Calu3 (cell line): Measurements from ENCODE around the gene EMILIN3. TPM values are rescaled to one million over a fixed set of nuclear protein-coding genes. Genes with fewer than 3 reads are reported as not detected.
A peak's percentile ranks its signal among the peaks of the same experiment; 100 is the strongest.

Experiments used
- Bru-seq: library from RNA; stranded (reverse); fragments of 400-500 nt; gene quantifications from one replicate; lab custom pipeline; 2021; lab: Mats Ljungman, UMichigan
- BruChase-seq, 2 experiments: library from RNA; stranded (reverse); fragments of 400-500 nt; gene quantifications; one replicate each; lab custom pipeline; 2021; lab: Mats Ljungman, UMichigan
- BruUV-seq: library from RNA; stranded (reverse); fragments of 400-500 nt; replicated peaks from 2 replicates; lab custom pipeline; 2021; lab: Mats Ljungman, UMichigan
- CTCF ChIA-PET: fragments of 300-600 bp; sonication (Branson Sonifier 250); formaldehyde crosslinking; loops from one replicate; lab custom pipeline; 2022; ENCODE audit warnings: antibody characterized with exemption; lab: Charles Lee
- DNase-seq: peaks from one replicate; pipeline ENCODE4 v3.0.0; 2022
- H3K27ac Mint-ChIP-seq: one replicate; pipeline ENCODE4 v1.8.0; 2022; ENCODE audit warnings: mixed read lengths; ENCODE audit not compliant: unreplicated experiment
- H3K27me3 Mint-ChIP-seq: one replicate; pipeline ENCODE4 v1.8.0; 2022; ENCODE audit warnings: mixed read lengths; ENCODE audit not compliant: unreplicated experiment
- H3K36me3 Mint-ChIP-seq: one replicate; pipeline ENCODE4 v1.8.0; 2022; ENCODE audit warnings: mild to moderate bottlenecking, moderate library complexity, mixed read lengths; ENCODE audit not compliant: insufficient read depth, unreplicated experiment
- H3K4me1 Mint-ChIP-seq: one replicate; pipeline ENCODE4 v1.8.0; 2022; ENCODE audit warnings: mild to moderate bottlenecking, low read depth, mixed read lengths; ENCODE audit not compliant: unreplicated experiment
- H3K4me3 Mint-ChIP-seq: one replicate; pipeline ENCODE4 v1.8.0; 2022; ENCODE audit warnings: mild to moderate bottlenecking, low read depth, moderate library complexity, mixed read lengths; ENCODE audit not compliant: unreplicated experiment
- H3K9me3 Mint-ChIP-seq: one replicate; pipeline ENCODE4 v1.8.0; 2022; ENCODE audit warnings: low read depth, mixed read lengths; ENCODE audit not compliant: unreplicated experiment
- intact Hi-C: fragments of 100-400 bp; cut with micrococcal nuclease; formaldehyde crosslinking; loops from one replicate; pipeline ENCODE4 v1.10.0; 2022; ENCODE audit not compliant: unreplicated experiment
- long read RNA-seq: library from polyadenylated mRNA; stranded (forward); transcript quantifications from one replicate; pipeline ENCODE4 v2.0.0, GENCODE V29; 2022
- total RNA-seq: library from RNA; stranded (reverse); gene quantifications from 2 replicates; pipeline ENCODE4 v1.2.3, GENCODE V29; 2022
- TF ChIP-seq, protein P1 (sequence below): fragments of 200-600 bp; IDR thresholded peaks from one replicate; pipeline ENCODE4 v1.8.0; 2022; ENCODE audit warnings: antibody characterized with exemption; ENCODE audit not compliant: unreplicated experiment

EMILIN3 gene, protein sequence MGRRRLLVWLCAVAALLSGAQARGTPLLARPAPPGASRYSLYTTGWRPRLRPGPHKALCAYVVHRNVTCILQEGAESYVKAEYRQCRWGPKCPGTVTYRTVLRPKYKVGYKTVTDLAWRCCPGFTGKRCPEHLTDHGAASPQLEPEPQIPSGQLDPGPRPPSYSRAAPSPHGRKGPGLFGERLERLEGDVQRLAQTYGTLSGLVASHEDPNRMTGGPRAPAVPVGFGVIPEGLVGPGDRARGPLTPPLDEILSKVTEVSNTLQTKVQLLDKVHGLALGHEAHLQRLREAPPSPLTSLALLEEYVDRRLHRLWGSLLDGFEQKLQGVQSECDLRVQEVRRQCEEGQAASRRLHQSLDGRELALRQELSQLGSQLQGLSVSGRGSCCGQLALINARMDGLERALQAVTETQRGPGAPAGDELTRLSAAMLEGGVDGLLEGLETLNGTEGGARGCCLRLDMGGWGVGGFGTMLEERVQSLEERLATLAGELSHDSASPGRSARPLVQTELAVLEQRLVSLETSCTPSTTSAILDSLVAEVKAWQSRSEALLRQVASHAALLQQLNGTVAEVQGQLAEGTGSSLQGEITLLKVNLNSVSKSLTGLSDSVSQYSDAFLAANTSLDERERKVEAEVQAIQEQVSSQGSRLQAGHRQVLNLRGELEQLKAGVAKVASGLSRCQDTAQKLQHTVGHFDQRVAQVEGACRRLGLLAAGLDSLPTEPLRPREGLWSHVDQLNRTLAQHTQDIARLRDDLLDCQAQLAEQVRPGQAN
- not detected in 2 replicates for total RNA-seq
- Bru-seq, nascent RNA, result not detected
- percentile 17 among the genes with signal in this experiment for BruChase-seq, experiment 1, labeled RNA remaining after a 6-hour chase
- BruChase-seq, experiment 2, labeled RNA remaining after a 2-hour chase, result not detected
- long read RNA-seq, result 0 reads

DNA sequence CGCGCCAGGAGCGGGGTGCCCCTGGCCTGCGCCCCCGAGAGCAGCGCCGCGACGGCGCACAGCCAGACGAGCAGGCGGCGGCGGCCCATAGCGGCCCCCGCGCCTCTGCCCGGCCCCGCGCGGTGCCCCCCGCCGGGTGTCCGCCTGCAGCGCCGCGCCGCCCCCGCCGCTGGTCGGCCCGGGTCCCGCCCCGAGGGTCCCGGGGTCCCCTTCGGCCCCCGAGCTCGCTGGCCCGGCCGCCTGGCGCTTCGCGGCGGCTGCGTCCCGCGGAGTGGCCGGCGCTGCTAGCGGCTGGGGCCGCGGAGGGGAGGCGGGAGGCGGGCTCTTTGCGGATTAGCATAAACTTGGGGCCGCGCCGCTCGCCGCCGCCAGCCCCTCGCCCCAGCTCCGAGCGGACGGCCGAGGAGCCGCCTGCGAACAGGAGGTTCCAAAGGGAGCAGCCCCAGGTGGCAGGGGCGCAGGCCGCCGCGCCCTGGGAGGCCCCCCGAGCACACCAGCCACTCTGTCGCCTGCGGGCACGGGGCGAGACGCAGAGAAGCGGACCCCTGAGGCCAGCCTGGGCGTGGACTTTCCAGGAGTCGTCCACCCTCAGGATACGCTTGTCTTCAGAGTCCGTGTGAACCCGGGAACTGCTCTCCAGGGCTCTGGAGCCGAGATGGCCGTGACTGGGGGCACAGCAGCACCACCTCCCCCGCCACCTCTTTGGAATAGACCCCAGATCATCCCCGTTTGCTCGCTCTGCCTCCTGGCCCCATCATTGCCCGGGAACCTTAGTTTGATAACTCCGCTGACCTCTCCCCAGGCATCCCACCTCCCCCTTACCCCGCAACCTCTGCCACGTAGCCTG is at the start of gene EMILIN3:
Gene EMILIN3, minus strand, starts transcription at position 273 of the 847 bp plus-strand sequence. Its CDS starts 184 bp downstream, at position 89.
- intact Hi-C loops, result no loop called here
- Mint-ChIP-seq H3K27ac (no peak within 1 kb of the TSS), H3K9me3 (no peaks in the 10 kb centered on the region), H3K27me3 (peaks cover 88% of the 10 kb centered on the region), H3K4me1 (no peaks in the 10 kb centered on the region), H3K36me3 (peaks cover 4% of the 10 kb centered on the region), H3K4me3 (peak within 1 kb of the TSS; percentile 16)
- no TSS peak for BruUV-seq
- CTCF ChIA-PET, result no interaction called here
- DNase-seq, result no peak
- TF ChIP-seq, protein P1, sequence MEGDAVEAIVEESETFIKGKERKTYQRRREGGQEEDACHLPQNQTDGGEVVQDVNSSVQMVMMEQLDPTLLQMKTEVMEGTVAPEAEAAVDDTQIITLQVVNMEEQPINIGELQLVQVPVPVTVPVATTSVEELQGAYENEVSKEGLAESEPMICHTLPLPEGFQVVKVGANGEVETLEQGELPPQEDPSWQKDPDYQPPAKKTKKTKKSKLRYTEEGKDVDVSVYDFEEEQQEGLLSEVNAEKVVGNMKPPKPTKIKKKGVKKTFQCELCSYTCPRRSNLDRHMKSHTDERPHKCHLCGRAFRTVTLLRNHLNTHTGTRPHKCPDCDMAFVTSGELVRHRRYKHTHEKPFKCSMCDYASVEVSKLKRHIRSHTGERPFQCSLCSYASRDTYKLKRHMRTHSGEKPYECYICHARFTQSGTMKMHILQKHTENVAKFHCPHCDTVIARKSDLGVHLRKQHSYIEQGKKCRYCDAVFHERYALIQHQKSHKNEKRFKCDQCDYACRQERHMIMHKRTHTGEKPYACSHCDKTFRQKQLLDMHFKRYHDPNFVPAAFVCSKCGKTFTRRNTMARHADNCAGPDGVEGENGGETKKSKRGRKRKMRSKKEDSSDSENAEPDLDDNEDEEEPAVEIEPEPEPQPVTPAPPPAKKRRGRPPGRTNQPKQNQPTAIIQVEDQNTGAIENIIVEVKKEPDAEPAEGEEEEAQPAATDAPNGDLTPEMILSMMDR, result no peak

DNA sequence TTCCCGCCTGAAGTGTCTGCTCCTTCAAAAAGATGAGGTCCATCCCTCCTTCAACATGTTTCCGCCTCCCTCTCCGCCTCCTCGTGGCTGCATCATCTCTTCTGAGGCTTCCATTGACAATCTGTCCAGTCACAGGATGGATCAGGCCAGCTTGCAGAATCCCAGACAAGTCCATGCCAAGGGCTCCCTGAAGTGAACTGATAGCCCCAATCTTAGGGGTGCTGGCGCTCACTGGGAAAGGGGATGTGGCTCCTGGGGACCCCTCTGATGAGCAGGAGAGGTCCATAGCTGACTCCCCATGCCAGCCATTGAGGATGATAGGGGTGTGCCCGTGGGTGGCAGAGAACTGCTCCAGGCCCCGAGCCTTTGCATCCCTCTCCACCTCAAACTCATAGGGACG is 48.6 kb upstream of the EMILIN3 start:
- CTCF ChIA-PET, result no interaction called here
- Mint-ChIP-seq H3K36me3 (peaks cover 40% of the 10 kb centered on the region), H3K9me3 (no peaks in the 10 kb centered on the region), H3K27ac (no peak overlapping the region), H3K4me3 (no peak overlapping the region), H3K27me3 (no peaks in the 10 kb centered on the region), H3K4me1 (no peaks in the 10 kb centered on the region)
- DNase-seq, result no peak
- intact Hi-C loops, result no loop called here
- no TSS peak for BruUV-seq
- TF ChIP-seq, protein P1, result no peak

DNA sequence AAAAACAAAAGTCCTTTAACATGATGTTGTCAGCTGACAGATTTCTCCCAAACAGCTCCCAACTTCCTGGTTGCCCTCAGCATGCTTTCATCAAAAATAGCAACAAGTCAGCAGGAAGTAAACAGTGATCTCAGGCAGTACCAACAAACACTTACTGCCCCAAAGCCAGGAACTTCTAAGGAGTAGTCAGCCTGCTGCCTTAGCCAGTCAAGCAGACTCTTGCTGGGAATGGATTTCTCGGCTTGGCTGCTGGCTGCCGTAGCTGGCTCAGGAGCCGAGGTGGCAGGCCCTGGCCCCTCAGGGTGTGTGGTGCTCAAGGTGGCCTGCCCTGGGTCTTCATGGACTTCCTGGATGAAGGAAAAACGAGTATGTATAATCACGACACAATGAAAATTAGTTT is 46.6 kb upstream of the EMILIN3 start:
- intact Hi-C loops, result no loop called here
- Mint-ChIP-seq H3K4me3 (no peak overlapping the region), H3K9me3 (no peaks in the 10 kb centered on the region), H3K27me3 (no peaks in the 10 kb centered on the region), H3K27ac (no peak overlapping the region), H3K36me3 (peaks cover 47% of the 10 kb centered on the region), H3K4me1 (no peaks in the 10 kb centered on the region)
- TF ChIP-seq, protein P1, result no peak
- no peak for DNase-seq
- CTCF ChIA-PET, result no interaction called here
- BruUV-seq, result no TSS peak
